ENCODE results near the gene SENP7.

SENP7 gene

DNA sequence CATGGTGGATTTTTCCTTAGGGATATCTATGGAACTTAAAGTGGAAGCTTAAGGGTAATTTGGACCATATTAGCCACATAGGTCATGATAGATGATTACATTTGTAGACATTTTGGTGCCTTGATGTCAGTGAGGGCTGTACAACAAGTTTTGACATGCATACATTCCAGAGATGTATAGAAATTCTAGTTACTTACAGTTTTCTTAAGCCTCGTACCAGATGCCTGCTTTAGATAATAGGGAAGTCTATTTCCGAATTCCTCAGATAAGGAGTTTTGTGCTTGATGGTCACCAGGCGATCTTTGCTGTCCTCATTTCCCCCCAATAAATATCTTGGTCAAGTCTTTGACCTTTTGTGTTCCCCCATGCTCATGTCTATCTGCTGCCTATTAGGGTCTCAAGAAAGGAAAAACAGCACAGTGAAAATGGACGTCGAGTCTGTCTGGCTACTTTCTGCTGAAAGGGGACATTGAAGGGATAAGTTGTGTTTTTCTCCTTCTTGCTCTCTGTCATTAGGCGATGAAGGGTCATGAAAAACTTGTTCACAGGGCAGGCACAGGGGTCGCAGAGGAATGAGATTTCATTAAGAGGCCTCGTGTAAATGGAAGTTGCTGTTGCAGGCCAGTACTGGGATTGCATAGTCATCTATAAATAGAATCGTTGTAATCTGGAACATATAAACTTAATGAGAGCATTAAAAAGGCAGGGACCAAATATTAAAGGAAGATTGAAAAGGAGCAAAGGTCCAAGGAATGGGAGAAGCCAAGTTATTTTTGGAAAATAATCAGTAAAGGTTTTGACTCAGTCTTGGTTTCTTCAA lies 20.0 kb upstream of the SENP7 start:
- in situ Hi-C loops (cut with MboI; ENCODE audit: low sequenced_read_pairs, unreplicated experiment), result no loop called here
- TF ChIP-seq, protein P1, sequence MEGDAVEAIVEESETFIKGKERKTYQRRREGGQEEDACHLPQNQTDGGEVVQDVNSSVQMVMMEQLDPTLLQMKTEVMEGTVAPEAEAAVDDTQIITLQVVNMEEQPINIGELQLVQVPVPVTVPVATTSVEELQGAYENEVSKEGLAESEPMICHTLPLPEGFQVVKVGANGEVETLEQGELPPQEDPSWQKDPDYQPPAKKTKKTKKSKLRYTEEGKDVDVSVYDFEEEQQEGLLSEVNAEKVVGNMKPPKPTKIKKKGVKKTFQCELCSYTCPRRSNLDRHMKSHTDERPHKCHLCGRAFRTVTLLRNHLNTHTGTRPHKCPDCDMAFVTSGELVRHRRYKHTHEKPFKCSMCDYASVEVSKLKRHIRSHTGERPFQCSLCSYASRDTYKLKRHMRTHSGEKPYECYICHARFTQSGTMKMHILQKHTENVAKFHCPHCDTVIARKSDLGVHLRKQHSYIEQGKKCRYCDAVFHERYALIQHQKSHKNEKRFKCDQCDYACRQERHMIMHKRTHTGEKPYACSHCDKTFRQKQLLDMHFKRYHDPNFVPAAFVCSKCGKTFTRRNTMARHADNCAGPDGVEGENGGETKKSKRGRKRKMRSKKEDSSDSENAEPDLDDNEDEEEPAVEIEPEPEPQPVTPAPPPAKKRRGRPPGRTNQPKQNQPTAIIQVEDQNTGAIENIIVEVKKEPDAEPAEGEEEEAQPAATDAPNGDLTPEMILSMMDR (IDR thresholded peaks at IDR 0.05; ENCODE audit: borderline replicate concordance, control extremely low read depth, extremely low read depth, insufficient read depth, missing control alignments), result no peak

GRCh38 chr3:101531473-101532086 lies 18.6 kb upstream of the SENP7 start:
- in situ Hi-C loops (cut with MboI; ENCODE audit: low sequenced_read_pairs, unreplicated experiment), result no loop called here
- DNase-seq (ENCODE audit: low spot score), result no peak
- TF ChIP-seq, protein P1 (IDR thresholded peaks at IDR 0.05; ENCODE audit: borderline replicate concordance, control extremely low read depth, extremely low read depth, insufficient read depth, missing control alignments), result no peak

More for the DNA sequence above, 20.0 kb upstream of the SENP7 start:
- DNase-seq (ENCODE audit: low spot score), result no peak

GRCh38 chr3:101530686-101531047 lies 17.7 kb upstream of the SENP7 start:
- in situ Hi-C loops (cut with MboI; ENCODE audit: low sequenced_read_pairs, unreplicated experiment), result no loop called here
- TF ChIP-seq, protein P1 (IDR thresholded peaks at IDR 0.05; ENCODE audit: borderline replicate concordance, control extremely low read depth, extremely low read depth, insufficient read depth, missing control alignments), result no peak
- no peak for DNase-seq (ENCODE audit: low spot score)

DNA sequence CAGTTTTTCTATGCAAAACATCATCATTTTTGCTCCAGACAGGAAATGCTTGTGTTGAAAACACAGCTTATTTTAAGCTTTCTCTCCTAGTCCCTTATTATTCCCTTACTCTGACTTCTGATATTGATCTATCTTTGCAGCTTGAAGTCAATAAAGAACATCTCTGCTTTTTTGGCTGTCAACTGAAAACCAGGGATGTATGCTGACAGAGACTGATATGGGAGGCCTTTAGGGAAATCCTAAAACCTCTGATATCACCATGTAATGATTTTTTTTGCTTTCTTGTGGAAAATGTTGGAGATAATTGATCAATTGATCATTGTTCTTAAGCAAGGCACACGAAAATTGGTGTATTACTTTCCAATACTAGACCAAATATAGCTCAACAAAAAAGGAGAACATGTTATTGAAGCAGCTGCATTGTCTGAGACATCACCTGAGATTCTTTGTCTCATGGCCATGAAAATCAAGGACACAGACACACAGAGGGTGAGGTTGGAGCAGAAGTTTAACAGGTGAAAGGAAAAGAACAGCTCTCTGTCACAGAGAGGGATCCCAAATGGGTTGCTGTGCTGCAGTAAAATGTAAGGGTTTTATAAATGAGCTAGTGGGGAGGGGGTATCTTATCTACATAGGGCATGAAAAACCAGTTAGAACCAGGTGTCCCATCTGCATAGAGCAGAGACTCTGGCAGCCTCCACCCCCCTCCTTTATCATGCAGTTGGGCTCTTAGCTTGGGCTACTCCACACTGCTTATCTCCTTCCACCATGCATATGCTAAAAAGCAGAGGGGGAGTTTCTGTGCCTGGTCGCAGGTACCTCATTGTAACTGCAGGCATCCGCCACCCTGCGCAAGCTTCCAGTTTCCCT lies 17.0 kb upstream of the SENP7 start:
- in situ Hi-C loops (cut with MboI; ENCODE audit: low sequenced_read_pairs, unreplicated experiment), result no loop called here
- DNase-seq (ENCODE audit: low spot score), result no peak
- TF ChIP-seq, protein P1 (IDR thresholded peaks at IDR 0.05; ENCODE audit: borderline replicate concordance, control extremely low read depth, extremely low read depth, insufficient read depth, missing control alignments), result no peak

GRCh38 chr3:101527906-101528305 lies 14.9 kb upstream of the SENP7 start:
- DNase-seq (ENCODE audit: low spot score), result no peak
- TF ChIP-seq, protein P1 (IDR thresholded peaks at IDR 0.05; ENCODE audit: borderline replicate concordance, control extremely low read depth, extremely low read depth, insufficient read depth, missing control alignments), result no peak
- in situ Hi-C loops (cut with MboI; ENCODE audit: low sequenced_read_pairs, unreplicated experiment), result no loop called here

- DNase-seq (ENCODE audit: low spot score), result no peak
- in situ Hi-C loops (cut with MboI; ENCODE audit: low sequenced_read_pairs, unreplicated experiment), result no loop called here
- TF ChIP-seq, protein P1 (IDR thresholded peaks at IDR 0.05; ENCODE audit: borderline replicate concordance, control extremely low read depth, extremely low read depth, insufficient read depth, missing control alignments), result no peak
Observed at GRCh38 chr3:101527441-101527840, 14.4 kb upstream of the SENP7 start.

Measured in GM13976 (cell line).